Measurements from ENCODE around the gene CLIC6.

CLIC6 gene

GRCh38 chr21:34679051-34679450, 10.3 kb downstream of the CLIC6 start:
- Histone ChIP-seq H3K36me3 (replicated peaks; ENCODE audit: insufficient read depth, low read length) (no peaks in the 10 kb centered on the region), H4K20me1 (ENCODE audit: insufficient read depth, low read length) (no peaks in the 10 kb centered on the region), H3K4me3 (ENCODE audit: low read length) (no peak overlapping the region), H3K9me2 (replicated peaks; ENCODE audit: insufficient read depth, low read length) (no peaks in the 10 kb centered on the region), H3K27ac (ENCODE audit: low read length) (no peak overlapping the region), H3K9me3 (replicated peaks; ENCODE audit: insufficient read depth, low read length) (no peaks in the 10 kb centered on the region), H3F3A (ENCODE audit: insufficient read depth, low read length) (no peaks in the 10 kb centered on the region), H3K27me3 (replicated peaks; ENCODE audit: insufficient read depth, low read length) (no peaks in the 10 kb centered on the region), H3K4me2 (ENCODE audit: low read depth, low read length) (no peak overlapping the region), H3K4me1 (ENCODE audit: low read length) (no peaks in the 10 kb centered on the region), H3K79me2 (ENCODE audit: low read length) (no peaks in the 10 kb centered on the region), H2AFZ (ENCODE audit: low read length) (no peak overlapping the region), H3K9ac (ENCODE audit: low read length) (no peak overlapping the region)
- no peak for TF ChIP-seq EZH2phosphoT487 (IDR thresholded peaks at IDR 0.05; ENCODE audit: low read length)
- TF ChIP-seq EZH2 (optimal IDR thresholded peaks at IDR 0.05; ENCODE audit: low read depth, low read length) = no peak
- no peak for DNase-seq

DNA sequence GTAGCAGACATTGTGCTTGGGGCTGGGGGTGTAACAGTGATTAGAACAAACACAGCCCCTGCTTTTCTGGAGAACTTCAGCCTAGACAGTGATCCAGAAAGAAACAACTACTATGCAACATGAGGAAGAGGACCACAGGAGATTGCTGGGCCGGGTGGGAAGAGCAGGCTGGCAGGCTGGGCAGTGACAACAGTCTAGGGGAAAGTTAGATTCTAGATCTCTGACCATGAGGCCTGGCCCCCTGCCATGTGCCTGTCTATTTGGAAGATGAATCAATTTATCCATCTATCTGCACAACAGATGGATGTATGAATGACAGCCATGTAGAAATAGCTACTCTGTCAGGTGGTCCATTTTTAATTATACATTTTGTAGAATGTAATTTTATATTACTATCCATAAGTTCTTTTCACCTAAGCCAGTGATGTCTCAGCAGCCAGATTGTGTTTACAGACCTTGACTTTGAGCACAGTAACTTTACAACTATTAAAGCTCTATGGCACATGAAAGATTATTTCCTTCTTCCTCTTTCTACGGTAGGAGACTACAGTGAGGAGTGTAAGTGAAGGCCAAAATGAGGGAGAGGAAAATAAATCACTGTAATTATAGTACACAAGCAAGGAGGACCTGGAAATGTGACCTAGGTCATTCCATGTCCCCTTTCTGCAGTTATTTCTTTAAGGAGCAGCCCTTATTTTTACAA, 15.5 kb downstream of the CLIC6 start:
- H4K20me1 ChIP-seq (ENCODE audit: insufficient read depth, low read length) = no peaks in the 10 kb centered on the region
- no peaks in the 10 kb centered on the region for H3K79me2 ChIP-seq (ENCODE audit: low read length)
- no peak for TF ChIP-seq EZH2phosphoT487 (IDR thresholded peaks at IDR 0.05; ENCODE audit: low read length)
- TF ChIP-seq, protein P1, sequence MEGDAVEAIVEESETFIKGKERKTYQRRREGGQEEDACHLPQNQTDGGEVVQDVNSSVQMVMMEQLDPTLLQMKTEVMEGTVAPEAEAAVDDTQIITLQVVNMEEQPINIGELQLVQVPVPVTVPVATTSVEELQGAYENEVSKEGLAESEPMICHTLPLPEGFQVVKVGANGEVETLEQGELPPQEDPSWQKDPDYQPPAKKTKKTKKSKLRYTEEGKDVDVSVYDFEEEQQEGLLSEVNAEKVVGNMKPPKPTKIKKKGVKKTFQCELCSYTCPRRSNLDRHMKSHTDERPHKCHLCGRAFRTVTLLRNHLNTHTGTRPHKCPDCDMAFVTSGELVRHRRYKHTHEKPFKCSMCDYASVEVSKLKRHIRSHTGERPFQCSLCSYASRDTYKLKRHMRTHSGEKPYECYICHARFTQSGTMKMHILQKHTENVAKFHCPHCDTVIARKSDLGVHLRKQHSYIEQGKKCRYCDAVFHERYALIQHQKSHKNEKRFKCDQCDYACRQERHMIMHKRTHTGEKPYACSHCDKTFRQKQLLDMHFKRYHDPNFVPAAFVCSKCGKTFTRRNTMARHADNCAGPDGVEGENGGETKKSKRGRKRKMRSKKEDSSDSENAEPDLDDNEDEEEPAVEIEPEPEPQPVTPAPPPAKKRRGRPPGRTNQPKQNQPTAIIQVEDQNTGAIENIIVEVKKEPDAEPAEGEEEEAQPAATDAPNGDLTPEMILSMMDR (IDR thresholded peaks at IDR 0.05; ENCODE audit: low read length) = no peak
- no peak for TF ChIP-seq EZH2 (optimal IDR thresholded peaks at IDR 0.05; ENCODE audit: low read depth, low read length)

DNA sequence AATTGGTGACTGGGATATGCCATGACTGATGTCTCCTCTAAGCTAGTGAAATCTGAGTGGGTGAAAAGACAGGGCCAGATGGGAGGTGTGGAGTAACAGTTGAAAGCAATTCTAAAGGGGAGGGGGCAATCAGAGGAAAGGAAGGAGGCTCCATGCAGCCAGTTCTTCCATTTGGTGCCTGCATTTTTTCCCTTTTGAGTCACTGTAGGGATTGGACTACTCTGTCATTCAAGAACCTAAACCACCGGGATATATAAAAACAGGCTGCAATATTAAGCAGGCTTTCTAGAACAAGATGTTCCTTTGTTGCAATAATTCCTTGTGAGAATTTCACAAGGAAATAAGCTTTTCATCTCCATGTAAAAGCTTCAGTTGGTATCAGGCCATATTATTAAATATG, 18.3 kb downstream of the CLIC6 start:
- TF ChIP-seq EZH2 (optimal IDR thresholded peaks at IDR 0.05; ENCODE audit: low read depth, low read length) = no peak
- no peak for TF ChIP-seq EZH2phosphoT487 (IDR thresholded peaks at IDR 0.05; ENCODE audit: low read length)
- TF ChIP-seq, protein P1 (IDR thresholded peaks at IDR 0.05; ENCODE audit: low read length) = no peak
- Histone ChIP-seq H3K27ac (ENCODE audit: low read length) (no peak overlapping the region), H3K4me2 (ENCODE audit: low read depth, low read length) (no peak overlapping the region), H3K36me3 (replicated peaks; ENCODE audit: insufficient read depth, low read length) (no peaks in the 10 kb centered on the region), H3K79me2 (ENCODE audit: low read length) (no peaks in the 10 kb centered on the region), H2AFZ (ENCODE audit: low read length) (no peak overlapping the region), H3F3A (ENCODE audit: insufficient read depth, low read length) (no peaks in the 10 kb centered on the region), H4K20me1 (ENCODE audit: insufficient read depth, low read length) (no peaks in the 10 kb centered on the region), H3K4me1 (ENCODE audit: low read length) (no peaks in the 10 kb centered on the region), H3K4me3 (ENCODE audit: low read length) (no peak overlapping the region), H3K9me3 (replicated peaks; ENCODE audit: insufficient read depth, low read length) (no peaks in the 10 kb centered on the region), H3K9me2 (replicated peaks; ENCODE audit: insufficient read depth, low read length) (no peaks in the 10 kb centered on the region), H3K9ac (ENCODE audit: low read length) (no peak overlapping the region), H3K27me3 (replicated peaks; ENCODE audit: insufficient read depth, low read length) (0 out of 2 replicates have a peak, but pooled peaks cover 6% of the 10 kb centered on the region)
- DNase-seq = no peak

More for the DNA sequence above, 15.5 kb downstream of the CLIC6 start:
- Histone ChIP-seq H3K36me3 (replicated peaks; ENCODE audit: insufficient read depth, low read length) (no peaks in the 10 kb centered on the region), H3K4me2 (ENCODE audit: low read depth, low read length) (no peak overlapping the region), H3K9me2 (replicated peaks; ENCODE audit: insufficient read depth, low read length) (no peaks in the 10 kb centered on the region), H2AFZ (ENCODE audit: low read length) (no peak overlapping the region), H3F3A (ENCODE audit: insufficient read depth, low read length) (no peaks in the 10 kb centered on the region), H3K4me3 (ENCODE audit: low read length) (no peak overlapping the region), H3K9ac (ENCODE audit: low read length) (no peak overlapping the region), H3K4me1 (ENCODE audit: low read length) (no peaks in the 10 kb centered on the region), H3K27me3 (replicated peaks; ENCODE audit: insufficient read depth, low read length) (no peaks in the 10 kb centered on the region), H3K9me3 (replicated peaks; ENCODE audit: insufficient read depth, low read length) (no peaks in the 10 kb centered on the region), H3K27ac (ENCODE audit: low read length) (no peak overlapping the region)
- DNase-seq = no peak

GRCh38 chr21:34687745-34688144, 19.0 kb downstream of the CLIC6 start:
- Histone ChIP-seq H3K4me3 (ENCODE audit: low read length) (no peak overlapping the region), H3K36me3 (replicated peaks; ENCODE audit: insufficient read depth, low read length) (no peaks in the 10 kb centered on the region), H3K9me2 (replicated peaks; ENCODE audit: insufficient read depth, low read length) (no peaks in the 10 kb centered on the region), H3F3A (ENCODE audit: insufficient read depth, low read length) (no peaks in the 10 kb centered on the region), H3K4me1 (ENCODE audit: low read length) (0 out of 2 replicates have a peak, but pooled peaks cover 5% of the 10 kb centered on the region), H3K4me2 (ENCODE audit: low read depth, low read length) (no peak overlapping the region), H3K9me3 (replicated peaks; ENCODE audit: insufficient read depth, low read length) (no peaks in the 10 kb centered on the region), H2AFZ (ENCODE audit: low read length) (no peak overlapping the region), H3K27me3 (replicated peaks; ENCODE audit: insufficient read depth, low read length) (0 out of 2 replicates have a peak, but pooled peaks cover 6% of the 10 kb centered on the region), H4K20me1 (ENCODE audit: insufficient read depth, low read length) (no peaks in the 10 kb centered on the region), H3K27ac (ENCODE audit: low read length) (no peak overlapping the region), H3K79me2 (ENCODE audit: low read length) (no peaks in the 10 kb centered on the region), H3K9ac (ENCODE audit: low read length) (no peak overlapping the region)
- TF ChIP-seq, protein P1 (IDR thresholded peaks at IDR 0.05; ENCODE audit: low read length) = no peak
- TF ChIP-seq EZH2 (optimal IDR thresholded peaks at IDR 0.05; ENCODE audit: low read depth, low read length) (no peak), EZH2phosphoT487 (IDR thresholded peaks at IDR 0.05; ENCODE audit: low read length) (no peak)
- DNase-seq = no peak
